Right renal cortex interstitium (tissue), 3 donors: ENCODE data around the gene USP44. TPM values are rescaled to one million over a fixed set of nuclear protein-coding genes. Genes with fewer than 3 reads are reported as not detected.

Experiments
- DNase-seq, 3 donors: peaks; one replicate each; pipeline ENCODE4 v3.0.0-alpha.2; 2013; ENCODE audit warnings: low read depth in 3 of 3, low spot score in 2 of 3
- polyA plus RNA-seq, 3 donors: library from polyadenylated mRNA; unstranded; fragments of 120-200 nt; gene quantifications; one replicate each; pipeline ENCODE4 v1.2.1, GENCODE V29; 2013; ENCODE audit not compliant: insufficient read length in 3 of 3

The USP44 gene
- polyA plus RNA-seq, 3 donors: 2.4 to 3.3 (median 2.5) TPM

DNA sequence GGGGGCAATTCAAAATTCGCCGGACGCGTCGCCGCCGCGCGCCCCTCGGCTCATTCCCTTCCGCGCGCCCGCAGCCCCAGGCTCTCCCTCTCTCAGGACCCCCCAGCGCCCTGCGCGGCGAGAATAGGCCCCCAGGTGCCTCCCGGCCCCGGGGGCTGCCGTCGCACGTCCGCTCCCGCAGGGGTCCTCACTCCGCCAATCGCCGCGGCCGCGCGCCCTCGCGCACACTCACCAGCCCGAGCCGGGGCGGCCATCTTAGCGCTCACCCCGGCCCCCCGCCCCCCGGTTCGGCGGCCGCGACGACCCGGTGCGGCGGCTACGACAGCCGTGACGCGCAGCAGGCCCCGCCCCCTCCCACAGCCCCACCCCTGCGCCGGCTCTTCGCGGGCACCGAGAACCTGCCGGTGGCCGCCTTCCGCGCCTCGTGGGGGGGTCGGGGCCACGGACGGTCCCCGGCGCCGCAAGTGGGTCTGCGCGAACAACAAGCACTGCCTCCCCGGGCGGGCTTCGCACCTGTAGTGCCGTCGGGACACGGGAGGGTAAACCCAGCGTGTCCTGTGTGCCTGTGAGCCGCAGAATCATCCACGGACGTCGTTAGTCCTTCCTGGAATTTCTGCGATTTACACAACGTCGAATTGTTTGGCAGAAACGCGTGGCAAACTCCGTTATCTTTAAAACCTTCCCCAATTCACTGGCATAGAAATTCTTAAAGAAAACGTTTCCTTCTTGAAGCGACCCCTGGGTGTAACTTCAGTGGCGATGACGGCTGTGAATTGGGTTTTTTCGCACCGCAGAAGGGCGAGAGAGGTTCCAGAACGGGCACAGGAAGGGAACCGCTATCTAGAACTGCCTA, 2.5 kb downstream of the USP44 start:
- no peak for DNase-seq

DNA sequence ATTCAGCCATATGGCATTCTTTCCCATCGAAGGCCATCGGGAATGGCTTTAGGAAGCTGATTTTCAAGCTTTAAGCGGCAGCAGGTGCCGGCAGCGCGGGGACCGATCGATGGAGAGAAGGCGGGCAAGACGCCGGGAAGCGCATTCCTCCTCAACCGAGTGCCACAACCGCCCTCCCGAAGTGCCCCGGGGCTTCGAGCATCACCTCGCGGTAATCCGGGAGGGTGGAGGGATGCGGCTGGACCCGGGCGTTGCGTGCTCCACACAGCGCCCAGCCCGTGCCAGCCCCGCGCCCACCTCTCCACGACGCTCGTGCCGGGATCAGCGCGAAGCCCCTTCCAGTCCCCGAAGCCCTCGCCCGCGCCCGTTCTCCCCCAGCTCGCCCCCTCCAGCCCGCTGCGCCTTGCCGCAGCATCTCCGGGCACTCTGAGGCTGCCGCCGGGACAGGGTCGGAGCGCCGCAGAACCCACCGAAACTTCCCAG, 3.2 kb downstream of the USP44 start:
- no peak for DNase-seq

DNA sequence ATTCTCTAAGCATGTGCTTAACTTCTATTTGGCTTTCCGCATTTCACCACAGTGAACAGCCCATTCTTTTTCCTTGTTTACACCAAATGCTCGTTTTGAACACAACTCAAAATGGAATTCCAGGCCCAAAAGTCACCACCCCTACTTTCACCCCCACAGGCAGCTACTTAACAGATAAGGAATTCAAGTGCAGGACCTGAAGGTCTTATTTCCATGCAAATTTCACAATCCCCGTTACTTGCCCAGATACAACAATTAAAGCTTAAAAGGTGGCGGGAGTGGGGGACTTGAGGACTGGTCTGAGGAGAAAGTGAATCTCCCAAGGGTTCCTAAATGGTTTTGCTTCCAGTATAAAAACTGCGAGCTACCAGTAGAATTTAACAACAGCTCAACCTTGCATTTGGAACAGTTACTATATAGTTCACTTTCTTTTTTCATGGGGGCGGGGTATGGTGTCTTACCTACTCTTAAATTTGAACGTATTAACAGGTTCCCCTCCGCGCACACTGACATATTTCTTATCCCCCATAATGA, 3.7 kb downstream of the USP44 start:
- no peak for DNase-seq

DNA sequence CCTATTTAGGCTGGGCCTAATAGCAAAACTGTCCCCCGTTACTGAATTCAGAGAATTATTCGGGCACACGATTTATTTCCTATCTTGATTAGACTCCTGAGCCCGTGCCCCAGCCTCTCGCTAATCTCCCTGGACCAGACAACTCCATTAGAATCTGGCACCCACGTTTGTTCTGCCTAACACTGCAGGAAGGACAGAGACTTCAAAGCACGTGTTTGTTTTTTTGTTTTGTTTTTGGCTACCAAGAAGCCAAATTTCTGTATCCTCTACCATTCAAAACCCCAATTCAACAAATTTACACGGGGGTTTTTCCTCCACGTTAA, 4.8 kb downstream of the USP44 start:
- no peak for DNase-seq

DNA sequence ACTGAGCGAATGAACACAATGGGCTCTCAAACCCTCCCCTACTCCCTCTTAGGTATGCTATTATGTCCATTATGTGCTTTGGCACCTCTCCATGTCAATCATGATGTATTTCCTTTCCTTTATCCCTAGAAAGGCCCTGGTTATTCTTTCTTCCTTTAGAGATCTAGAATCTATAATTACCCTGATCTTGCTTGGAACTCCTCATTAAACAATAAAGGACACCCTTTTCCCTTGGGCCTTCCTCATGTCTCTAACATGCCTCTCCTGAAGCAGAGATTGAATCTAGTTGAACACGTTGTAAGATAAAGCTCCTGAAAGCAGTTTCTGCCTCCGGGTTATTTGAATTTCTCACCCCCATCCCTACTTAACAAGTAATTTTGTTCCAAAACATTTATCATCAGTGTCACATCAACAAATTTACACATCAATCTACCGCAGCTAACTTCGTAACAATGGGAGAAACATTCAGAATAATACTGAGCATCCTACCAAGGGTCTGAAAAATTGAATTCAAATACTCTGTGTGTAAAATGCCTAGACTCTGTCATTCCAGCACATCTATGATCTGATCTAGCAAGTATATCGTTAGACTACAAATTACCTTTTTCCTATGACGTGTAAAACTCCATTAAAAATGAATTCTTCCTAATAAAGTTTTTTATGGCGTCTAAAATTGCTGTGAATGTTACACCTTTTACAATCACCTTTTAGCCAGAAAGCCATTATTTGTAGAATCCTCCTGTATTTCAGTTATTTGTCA, 5.4 kb downstream of the USP44 start:
- DNase-seq: no peak

DNA sequence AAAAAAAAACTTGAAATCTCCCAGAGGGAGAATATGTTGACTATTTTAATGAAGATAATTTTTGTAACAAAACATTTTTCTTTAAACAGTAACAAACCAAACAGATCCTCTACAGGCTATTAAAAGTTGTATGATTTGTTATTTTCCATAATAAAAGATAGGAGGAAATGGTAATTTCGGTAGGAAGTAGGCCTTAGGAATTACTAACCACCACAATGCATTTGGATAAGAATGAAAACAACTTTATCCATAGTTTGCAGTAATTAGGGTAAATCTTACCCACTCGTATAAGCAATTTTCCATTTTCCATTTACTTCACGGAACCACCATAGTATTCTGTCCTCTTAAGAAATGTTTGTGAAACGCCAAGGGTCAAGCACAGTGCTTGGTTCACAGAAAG, 6.0 kb downstream of the USP44 start:
- no peak for DNase-seq

DNA sequence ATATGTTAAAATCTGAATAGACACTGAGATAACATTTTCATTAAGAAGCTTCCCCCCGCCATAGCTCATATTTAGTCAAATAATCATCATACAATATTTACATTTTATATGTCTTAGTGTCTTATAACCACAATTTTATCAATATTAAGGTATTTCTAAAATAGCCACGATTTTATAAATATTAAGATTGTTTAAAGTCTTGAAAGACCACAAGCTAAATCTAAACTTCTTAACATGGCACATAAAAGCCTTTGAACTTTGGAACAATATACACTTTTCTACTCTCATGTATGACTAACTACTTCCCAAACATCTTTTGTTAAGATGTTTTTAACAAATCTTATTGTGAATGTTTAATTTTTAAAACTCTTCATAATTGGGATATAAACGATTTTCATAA, 6.5 kb downstream of the USP44 start:
- no peak for DNase-seq

DNA sequence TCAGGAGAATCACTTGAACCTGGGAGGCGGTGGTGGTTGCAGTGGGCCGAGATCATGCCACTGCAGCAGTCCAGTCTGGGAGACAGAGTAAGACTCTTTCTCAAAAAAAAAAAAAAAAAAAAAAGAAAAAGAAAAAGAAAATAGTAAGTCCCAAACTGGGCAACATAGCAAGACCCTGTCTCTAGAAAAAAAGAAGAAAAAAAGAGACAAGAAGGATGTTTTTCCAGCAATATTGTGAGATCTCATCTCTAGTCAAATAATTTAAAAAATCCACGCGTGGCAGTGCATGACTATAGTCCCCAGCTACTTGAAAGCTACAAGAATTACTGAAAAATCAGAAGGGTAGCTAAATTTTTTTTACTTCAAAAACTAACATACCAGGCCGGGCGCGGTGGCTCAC, 8.0 kb downstream of the USP44 start:
- no peak for DNase-seq

DNA sequence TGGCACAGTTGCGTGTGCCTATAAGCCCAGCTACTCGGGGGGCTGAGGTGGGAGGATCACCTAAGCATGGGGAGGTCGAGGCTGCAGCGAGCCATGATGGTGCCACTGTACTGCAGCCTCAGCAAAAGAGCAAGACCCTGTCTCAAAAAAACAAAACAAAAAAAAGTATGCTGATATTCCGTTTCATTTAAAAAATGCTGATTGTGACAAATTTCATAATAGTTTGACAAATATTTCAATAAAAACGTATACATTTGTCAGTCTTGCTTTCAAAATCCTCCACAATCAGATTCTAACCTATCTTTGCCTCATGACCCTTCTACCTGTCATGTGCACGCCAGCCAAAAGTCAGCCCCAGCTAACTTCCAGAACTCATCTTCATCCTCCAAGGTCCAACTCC, 9.8 kb downstream of the USP44 start:
- DNase-seq: no peak

DNA sequence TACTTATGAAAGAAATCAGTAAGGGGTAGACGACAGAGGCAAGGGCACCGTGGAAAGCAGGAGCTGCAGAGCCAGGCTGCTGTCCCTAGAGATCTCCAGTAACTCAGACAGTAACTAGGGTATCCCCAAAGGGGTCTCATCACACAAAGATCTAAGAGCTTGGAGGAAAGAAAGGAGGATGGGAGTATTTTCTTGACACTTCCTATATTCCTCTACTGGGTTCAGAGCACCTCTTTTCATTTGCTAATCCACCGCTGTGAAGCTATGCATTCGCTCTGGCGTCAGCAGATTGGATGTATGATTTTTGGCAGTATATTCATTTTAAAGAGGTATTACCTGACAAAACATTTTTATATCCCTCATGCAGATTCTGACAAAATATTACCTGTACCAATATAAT, 12.6 kb downstream of the USP44 start:
- no peak for DNase-seq

DNA sequence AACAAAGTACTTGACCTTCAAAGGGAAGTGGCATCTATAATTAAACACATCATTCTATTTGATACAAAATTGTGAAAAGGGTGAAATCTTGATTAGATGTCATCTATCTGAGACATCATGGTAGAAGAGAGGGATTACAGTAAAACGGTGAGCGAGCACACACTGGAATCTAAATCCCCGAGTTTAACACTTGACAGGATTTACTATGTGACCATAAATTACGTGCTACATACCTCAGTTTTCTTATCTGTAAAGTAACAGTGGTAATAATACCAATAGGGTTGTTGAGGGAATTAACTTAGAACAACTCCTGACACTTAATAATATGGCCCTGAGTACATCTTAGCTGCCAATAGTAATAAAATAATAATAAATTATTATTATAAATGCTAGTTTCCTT, 13.3 kb downstream of the USP44 start:
- no peak for DNase-seq

DNA sequence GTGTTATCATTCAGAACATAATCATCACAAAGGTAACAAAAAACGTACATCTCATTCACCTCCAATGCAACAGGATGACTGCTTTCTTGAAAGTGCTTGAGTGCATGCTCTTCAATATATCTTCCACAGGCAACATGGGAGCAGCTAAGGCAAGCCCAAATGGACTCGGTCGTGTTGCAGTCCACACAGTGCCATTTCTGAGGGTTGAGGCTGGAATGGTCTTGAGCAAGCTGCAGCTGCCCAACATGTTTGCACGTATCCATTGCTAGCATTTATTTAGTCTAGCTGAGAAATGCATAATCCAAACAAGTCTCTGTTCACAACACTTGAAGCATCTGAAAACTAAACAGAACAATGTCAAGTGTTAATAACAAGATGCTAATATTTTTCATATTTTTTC, 17.3 kb downstream of the USP44 start:
- no peak for DNase-seq

DNA sequence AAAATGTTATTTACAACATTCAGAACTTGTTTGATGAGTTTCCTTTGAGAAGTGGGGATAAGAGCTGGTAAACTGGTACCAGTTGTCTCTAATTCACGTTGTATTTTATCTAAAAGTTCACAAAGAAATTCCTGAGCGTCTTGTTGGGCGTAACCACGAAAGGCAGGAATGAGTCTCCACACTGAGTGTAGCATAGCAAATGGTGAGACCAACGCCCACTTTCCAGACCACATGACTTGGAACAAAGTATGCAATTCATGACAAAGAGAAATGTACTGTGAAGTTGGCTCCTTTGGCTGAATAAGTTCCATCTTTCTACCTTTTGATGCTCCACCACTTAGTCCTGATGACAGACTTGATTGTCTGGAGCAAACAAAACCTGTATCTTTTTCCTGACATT, 18.4 kb downstream of the USP44 start:
- DNase-seq: no peak

DNA sequence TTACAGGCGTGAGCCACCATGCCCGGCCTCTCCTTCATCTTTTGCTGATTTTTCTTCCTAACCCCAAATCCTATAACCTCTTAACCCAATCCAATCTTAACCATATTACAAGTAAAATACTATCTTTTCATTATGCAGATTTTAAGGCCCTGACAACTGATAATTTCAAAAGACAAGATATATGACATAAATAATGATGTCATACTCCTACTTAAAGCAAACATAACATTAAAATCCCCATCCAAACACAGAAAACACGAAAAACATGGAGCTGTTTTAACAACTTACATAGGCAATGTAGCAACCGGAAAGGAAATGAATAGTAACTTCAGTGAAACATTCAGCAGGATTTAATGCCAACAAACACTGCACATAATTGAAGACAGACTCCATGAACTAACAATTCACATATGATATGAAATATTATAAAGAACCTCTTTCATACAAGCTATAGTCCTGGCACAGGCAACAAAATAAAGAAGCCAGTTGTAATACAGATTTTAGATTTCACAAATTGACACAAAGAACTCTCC, 21.5 kb downstream of the USP44 start:
- no peak for DNase-seq

DNA sequence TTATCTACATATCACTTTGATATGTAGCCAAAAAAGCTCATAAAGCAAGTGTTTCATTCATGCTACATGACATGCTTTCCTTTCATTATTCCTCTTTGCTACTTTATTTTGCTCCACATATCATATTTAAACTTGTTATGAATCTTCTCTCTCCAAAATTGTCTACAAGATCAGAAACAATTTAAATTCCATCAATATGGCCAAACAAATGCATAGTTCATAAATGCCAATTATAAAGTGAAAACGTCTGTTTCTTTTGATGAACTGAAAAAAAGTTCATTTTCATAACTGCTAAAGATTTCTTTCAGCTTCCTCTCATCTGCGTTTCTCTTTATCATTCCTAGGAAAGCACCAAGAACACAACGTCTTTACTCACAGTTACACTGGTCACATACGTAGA, 22.8 kb downstream of the USP44 start:
- no peak for DNase-seq

DNA sequence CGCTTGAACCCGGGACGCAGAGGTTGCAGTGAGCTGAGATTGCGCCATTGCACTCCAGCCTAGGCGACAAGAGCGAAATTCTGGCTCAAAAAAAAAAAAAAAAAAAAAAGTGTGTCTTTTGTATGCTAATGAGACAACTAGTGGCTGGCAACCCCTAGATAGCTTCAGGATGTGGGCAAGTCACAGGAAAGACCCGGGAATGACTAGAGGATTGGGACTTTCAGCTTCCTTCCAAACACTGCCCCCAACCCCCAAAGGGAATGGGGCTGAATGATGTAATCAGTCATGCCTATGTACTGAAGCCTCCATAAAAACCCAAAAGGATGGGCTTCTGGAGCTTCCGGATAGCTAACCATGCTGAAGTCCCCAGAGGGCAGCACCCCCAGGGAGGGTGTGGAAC, 28.6 kb downstream of the USP44 start:
- no peak for DNase-seq

DNA sequence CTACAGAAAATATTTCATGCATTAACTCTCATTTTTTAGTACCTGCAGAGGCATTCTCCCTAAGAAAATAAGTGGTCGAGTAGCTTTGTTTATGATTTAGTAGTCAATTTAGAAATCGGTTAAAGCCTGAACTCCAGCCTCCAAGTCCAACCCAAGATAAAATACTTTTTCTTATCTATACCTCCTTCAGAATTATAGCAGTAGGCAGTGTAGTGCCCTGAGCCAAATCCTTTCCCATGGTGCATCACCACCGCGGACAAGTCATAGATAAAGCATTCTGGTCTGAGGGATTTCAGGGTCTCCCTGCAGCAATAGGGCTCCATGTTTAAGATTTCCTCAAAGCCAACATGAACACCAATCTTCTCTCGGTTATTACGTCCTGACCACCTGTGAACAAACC, 30.5 kb downstream of the USP44 start:
- DNase-seq: no peak

DNA sequence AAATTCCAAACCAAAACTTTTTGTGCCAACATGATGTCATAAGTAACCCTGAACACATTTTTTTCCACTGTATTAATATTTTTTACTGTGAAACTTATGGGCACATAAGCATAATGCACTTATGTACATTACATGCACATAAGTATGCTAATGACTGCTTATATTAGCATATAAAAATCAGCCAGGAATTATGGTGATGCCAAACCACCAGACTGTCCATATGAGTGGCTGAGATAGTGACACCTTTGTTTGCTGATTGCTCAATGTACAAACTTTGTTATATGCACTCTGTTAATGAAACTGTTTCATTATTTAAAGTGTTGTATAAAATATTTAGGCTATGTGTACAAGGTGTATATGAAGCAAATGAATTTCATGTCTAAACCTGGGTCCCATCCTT, 32.3 kb downstream of the USP44 start:
- DNase-seq: no peak

DNA sequence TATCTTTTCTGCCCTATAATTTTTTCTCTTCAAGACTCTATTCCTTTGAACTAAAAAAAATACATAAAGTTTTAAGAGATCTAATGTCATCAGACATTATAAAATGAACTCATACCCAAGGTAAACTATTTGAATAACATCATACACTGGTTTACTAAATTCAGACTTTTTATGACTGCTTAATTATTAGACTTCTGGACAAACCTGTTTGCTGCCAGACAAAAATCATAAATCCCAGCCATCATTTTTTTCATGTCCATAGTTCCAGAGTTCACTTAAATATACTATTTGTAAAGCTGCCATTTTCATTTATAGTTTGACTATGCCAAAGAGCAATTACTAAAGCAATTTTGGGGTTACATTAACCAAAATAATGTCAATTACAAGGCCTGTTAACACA, 34.0 kb downstream of the USP44 start:
- no peak for DNase-seq

DNA sequence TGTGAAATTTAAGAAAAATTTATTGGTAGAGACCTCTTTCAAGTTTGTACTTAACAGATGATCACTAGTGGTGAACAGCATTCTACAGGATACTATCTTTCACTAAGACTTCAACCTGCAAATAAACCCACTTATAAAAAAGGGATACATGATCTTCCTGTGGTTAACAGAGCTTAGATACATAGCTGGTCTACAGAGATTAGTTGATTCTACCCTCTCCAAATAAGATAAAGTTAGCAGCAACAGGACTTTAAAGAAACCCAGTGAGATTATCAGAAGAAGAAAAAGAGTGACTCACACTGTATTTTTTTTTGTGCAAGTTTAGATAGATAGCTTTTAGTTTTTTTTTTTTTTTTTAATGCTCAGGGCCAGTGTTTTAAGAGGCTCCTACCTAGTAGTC, 34.5 kb downstream of the USP44 start:
- no peak for DNase-seq

DNA sequence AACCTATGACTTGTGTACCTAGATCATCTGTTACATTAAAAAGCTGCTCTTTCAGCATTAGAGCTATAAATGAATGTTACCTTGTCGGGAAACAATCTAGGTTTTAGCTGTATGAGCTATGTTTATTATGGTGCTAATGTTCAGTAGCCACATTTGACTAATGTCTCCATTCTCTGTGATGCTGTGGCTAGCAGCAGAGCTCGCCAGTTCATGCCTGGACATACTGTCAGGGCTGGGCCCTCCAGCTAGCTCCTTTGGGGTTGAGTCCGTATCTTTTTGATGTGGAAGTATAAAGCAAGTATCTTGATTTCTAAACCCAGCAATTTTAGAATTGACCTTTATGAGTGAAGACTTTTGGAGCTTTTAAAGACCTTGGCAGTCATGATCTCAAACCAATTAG, 36.1 kb downstream of the USP44 start:
- no peak for DNase-seq

DNA sequence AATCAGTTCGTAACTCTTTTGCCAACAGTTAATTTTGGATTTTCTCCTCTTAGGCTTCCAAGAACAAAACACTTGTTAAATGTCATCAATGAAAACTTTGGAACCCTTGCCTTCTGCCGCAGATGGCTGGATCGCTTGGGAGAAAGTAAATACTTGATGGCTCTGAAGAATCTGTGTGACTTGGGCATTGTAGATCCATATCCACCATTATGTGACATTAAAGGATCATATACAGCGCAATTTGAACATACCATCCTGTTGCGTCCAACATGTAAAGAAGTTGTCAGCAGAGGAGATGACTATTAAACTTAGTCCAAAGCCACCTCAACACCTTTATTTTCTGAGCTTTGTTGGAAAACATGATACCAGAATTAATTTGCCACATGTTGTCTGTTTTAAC, 37.7 kb downstream of the USP44 start:
- DNase-seq: no peak
